ENCODE results near the gene GOLIM4.

- TF ChIP-seq CTCF (IDR thresholded peaks at IDR 0.05) (no peak), POLR2A (IDR thresholded peaks at IDR 0.05) (no peak)
These were observed 69.0 kb downstream of the GOLIM4 start for GRCh38 chr3:168026764-168027163.

Measured in body of pancreas (tissue), 4 donors.